SK-N-SH treated with all-trans-retinoic acid at 6 μM for 48 hours (cell line): Measurements from ENCODE around the gene HDAC5.

Source experiments
- ATAC-seq: fragments of 200-7000 bp; cut with Tn5 transposase; 3 replicates; pipeline ENCODE4 v1.9.1; 2020; ENCODE audit warnings: mild to moderate bottlenecking, moderate library complexity
- ARNTL ChIP-seq: fragments of 450-650 bp; formaldehyde crosslinking; IDR thresholded peaks from 2 replicates; pipeline ENCODE4 v1.5.0; 2020; ENCODE audit warnings: low read depth, mild to moderate bottlenecking, moderate library complexity, borderline replicate concordance
- BACH2 ChIP-seq: fragments of 250-450 bp; sonication (Bioruptor Pico); IDR thresholded peaks from 2 replicates; pipeline ENCODE4 v1.9.0; 2021; ENCODE audit warnings: mild to moderate bottlenecking, borderline replicate concordance
- CREB5 ChIP-seq: fragments of 250-450 bp; sonication (Bioruptor Pico); IDR thresholded peaks from 2 replicates; pipeline ENCODE4 v1.5.1; 2020; ENCODE audit warnings: low read depth, mild to moderate bottlenecking, moderate library complexity
- CSRNP3 ChIP-seq: fragments of 250-450 bp; sonication (Bioruptor Pico); IDR thresholded peaks from 2 replicates; pipeline ENCODE4 v1.5.1; 2021; ENCODE audit warnings: mild to moderate bottlenecking, moderate library complexity
- GLIS3 ChIP-seq: fragments of 250-450 bp; sonication (Bioruptor Pico); IDR thresholded peaks from 2 replicates; pipeline ENCODE4 v1.5.0; 2020; ENCODE audit warnings: mild to moderate bottlenecking, moderate library complexity
- ISL1 ChIP-seq: fragments of 250-450 bp; sonication (Bioruptor Pico); IDR thresholded peaks from 2 replicates; pipeline ENCODE4 v2.1.2; 2022; ENCODE audit warnings: mild to moderate bottlenecking, moderate library complexity
- OSR1 ChIP-seq: fragments of 250-450 bp; sonication (Bioruptor Pico); IDR thresholded peaks from 2 replicates; pipeline ENCODE4 v1.8.0; 2022; ENCODE audit warnings: moderate library complexity, mild to moderate bottlenecking, inconsistent platforms
- PATZ1 ChIP-seq: fragments of 250-450 bp; sonication (Bioruptor Pico); IDR thresholded peaks from 2 replicates; pipeline ENCODE4 v1.8.0; 2020; ENCODE audit warnings: mild to moderate bottlenecking, moderate library complexity, borderline replicate concordance
- POU6F1 ChIP-seq: fragments of 250-450 bp; sonication (Bioruptor Pico); IDR thresholded peaks from 2 replicates; pipeline ENCODE4 v1.8.0; 2021; ENCODE audit warnings: low read depth, mild to moderate bottlenecking, moderate library complexity, borderline replicate concordance
- PPARA ChIP-seq: fragments of 250-450 bp; sonication (Bioruptor Pico); IDR thresholded peaks from 2 replicates; pipeline ENCODE4 v1.5.0; 2020; ENCODE audit warnings: mild to moderate bottlenecking, borderline replicate concordance
- RARB ChIP-seq: fragments of 250-450 bp; sonication (Bioruptor Pico); IDR thresholded peaks from 2 replicates; pipeline ENCODE4 v1.8.0; 2021; ENCODE audit warnings: mild to moderate bottlenecking, moderate library complexity
- SNAI2 ChIP-seq: fragments of 250-450 bp; sonication (Bioruptor Pico); IDR thresholded peaks from 2 replicates; pipeline ENCODE4 v1.5.0; 2020; ENCODE audit warnings: mild to moderate bottlenecking, moderate library complexity
- TCF4 ChIP-seq: fragments of 250-450 bp; sonication (Bioruptor Pico); IDR thresholded peaks from 2 replicates; pipeline ENCODE4 v1.8.0; 2021; ENCODE audit warnings: mild to moderate bottlenecking, moderate library complexity, borderline replicate concordance
- TOX ChIP-seq: fragments of 250-450 bp; sonication (Bioruptor Pico); IDR thresholded peaks from 2 replicates; pipeline ENCODE4 v1.8.0; 2021; ENCODE audit warnings: mild to moderate bottlenecking, moderate library complexity, borderline replicate concordance
- TSHZ2 ChIP-seq: fragments of 250-450 bp; sonication (Bioruptor Pico); IDR thresholded peaks from 2 replicates; pipeline ENCODE4 v1.5.0; 2020; ENCODE audit warnings: mild to moderate bottlenecking, moderate library complexity
- ZC3H10 ChIP-seq: fragments of 250-450 bp; sonication (Bioruptor Pico); IDR thresholded peaks from 2 replicates; pipeline ENCODE4 v1.5.1; 2021; ENCODE audit warnings: mild to moderate bottlenecking, moderate library complexity
- ZFP30 ChIP-seq: fragments of 450-650 bp; formaldehyde crosslinking; IDR thresholded peaks from 2 replicates; pipeline ENCODE4 v1.5.0; 2022; ENCODE audit warnings: mild to moderate bottlenecking, moderate library complexity
- ZNF565 ChIP-seq: fragments of 450-650 bp; formaldehyde crosslinking; conservative IDR thresholded peaks from 2 replicates; pipeline ENCODE4 v1.5.0; 2020; ENCODE audit warnings: low read depth, mild to moderate bottlenecking, moderate library complexity
- ZNF70 ChIP-seq: fragments of 450-650 bp; formaldehyde crosslinking; IDR thresholded peaks from 2 replicates; pipeline ENCODE4 v1.5.0; 2020; ENCODE audit warnings: mild to moderate bottlenecking, moderate library complexity
- ZNF8 ChIP-seq: fragments of 450-650 bp; formaldehyde crosslinking; IDR thresholded peaks from 2 replicates; pipeline ENCODE4 v1.5.0; 2020; ENCODE audit warnings: mild to moderate bottlenecking, moderate library complexity

The HDAC5 gene

GRCh38 chr17:44123356-44124117 lies at the start of gene HDAC5:
Gene HDAC5 (minus strand): TSS chr17:44123641. CDS start chr17:44117515, 6,126 bp downstream.
- TF ChIP-seq PATZ1 (CRISPR knock-in tag), result peak; percentile 45; the same call in 1 of the 2 replicates
- no peak for TF ChIP-seq TCF4
- no peak for TF ChIP-seq TSHZ2 (CRISPR knock-in tag)
- peak; percentile 94 for ATAC-seq

- ATAC-seq, result no peak
- TF ChIP-seq GLIS3 (CRISPR knock-in tag) (no peak), OSR1 (CRISPR knock-in tag) (no peak), ISL1 (no peak), ZC3H10 (CRISPR knock-in tag) (no peak), PATZ1 (CRISPR knock-in tag) (no peak), POU6F1 (CRISPR knock-in tag) (no peak), SNAI2 (no peak), ZNF8 (CRISPR knock-in tag) (no peak), CSRNP3 (no peak), ZNF70 (CRISPR knock-in tag) (no peak), ZNF565 (CRISPR knock-in tag) (no peak), CREB5 (no peak), ARNTL (CRISPR knock-in tag) (no peak), ZFP30 (CRISPR knock-in tag) (no peak), TCF4 (no peak), TOX (CRISPR knock-in tag) (no peak), RARB (CRISPR knock-in tag) (no peak), PPARA (CRISPR knock-in tag) (no peak), BACH2 (no peak)
Measured at GRCh38 chr17:44171931-44172455, 48.6 kb upstream of the HDAC5 start.
